ENCODE data around the gene OR10A2.

Gene OR10A2

DNA sequence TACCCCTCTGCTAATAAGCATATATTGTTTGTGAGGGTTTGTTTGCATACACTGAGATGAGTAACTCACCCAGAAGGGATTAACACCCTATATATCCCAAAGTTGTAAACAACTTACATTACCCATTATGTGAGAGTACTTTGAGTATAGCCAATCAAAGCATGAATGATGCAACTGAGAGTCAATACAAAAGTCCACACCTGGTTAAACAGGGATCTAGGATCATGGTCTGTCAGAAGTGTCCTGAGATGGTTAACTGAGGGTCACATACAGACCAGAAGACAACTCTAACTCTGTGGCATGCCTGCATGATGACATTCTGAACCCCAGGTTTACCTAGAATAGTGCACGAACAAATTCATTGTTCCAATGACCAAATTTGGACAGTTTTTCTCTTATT, 34.8 kb upstream of the OR10A2 start:
- Mint-ChIP-seq H3K4me3 (no peak overlapping the region), H3K36me3 (ENCODE audit: low read depth) (no peaks in the 10 kb centered on the region), H3K27me3 (ENCODE audit: low read depth, poor library complexity) (peaks cover under 1% of the 10 kb centered on the region), H3K27ac (no peak overlapping the region), H3K4me1 (no peaks in the 10 kb centered on the region), H3K9me3 (no peaks in the 10 kb centered on the region)
- no peak for DNase-seq
- TF ChIP-seq, protein P1, sequence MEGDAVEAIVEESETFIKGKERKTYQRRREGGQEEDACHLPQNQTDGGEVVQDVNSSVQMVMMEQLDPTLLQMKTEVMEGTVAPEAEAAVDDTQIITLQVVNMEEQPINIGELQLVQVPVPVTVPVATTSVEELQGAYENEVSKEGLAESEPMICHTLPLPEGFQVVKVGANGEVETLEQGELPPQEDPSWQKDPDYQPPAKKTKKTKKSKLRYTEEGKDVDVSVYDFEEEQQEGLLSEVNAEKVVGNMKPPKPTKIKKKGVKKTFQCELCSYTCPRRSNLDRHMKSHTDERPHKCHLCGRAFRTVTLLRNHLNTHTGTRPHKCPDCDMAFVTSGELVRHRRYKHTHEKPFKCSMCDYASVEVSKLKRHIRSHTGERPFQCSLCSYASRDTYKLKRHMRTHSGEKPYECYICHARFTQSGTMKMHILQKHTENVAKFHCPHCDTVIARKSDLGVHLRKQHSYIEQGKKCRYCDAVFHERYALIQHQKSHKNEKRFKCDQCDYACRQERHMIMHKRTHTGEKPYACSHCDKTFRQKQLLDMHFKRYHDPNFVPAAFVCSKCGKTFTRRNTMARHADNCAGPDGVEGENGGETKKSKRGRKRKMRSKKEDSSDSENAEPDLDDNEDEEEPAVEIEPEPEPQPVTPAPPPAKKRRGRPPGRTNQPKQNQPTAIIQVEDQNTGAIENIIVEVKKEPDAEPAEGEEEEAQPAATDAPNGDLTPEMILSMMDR (IDR thresholded peaks at IDR 0.05), result no peak

DNA sequence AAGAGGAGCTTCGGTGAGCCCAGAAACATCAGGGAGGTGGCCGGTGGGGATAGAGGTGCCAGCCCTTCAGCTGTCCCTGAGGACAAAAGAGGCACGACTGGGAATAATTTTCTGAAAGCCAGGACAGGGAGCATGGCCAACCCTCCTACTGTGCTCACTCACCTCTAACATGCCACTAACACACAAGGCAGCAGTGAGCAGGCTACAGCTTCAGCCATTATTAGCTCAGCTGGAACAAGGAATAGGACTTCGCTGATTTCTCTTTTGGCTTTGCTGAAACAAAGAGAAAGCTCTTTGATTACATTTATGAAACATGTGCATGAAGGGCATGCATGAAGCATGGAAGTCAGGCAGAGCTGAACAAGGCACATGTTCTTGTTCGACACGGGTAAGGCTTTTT, 29.5 kb upstream of the OR10A2 start:
- Mint-ChIP-seq H3K27ac (peak overlapping the region; percentile 11), H3K36me3 (ENCODE audit: low read depth) (no peaks in the 10 kb centered on the region), H3K9me3 (no peaks in the 10 kb centered on the region), H3K4me1 (no peaks in the 10 kb centered on the region), H3K4me3 (no peak overlapping the region), H3K27me3 (ENCODE audit: low read depth, poor library complexity) (peaks cover 6% of the 10 kb centered on the region)
- DNase-seq, result no peak
- TF ChIP-seq, protein P1 (IDR thresholded peaks at IDR 0.05), result no peak

DNA sequence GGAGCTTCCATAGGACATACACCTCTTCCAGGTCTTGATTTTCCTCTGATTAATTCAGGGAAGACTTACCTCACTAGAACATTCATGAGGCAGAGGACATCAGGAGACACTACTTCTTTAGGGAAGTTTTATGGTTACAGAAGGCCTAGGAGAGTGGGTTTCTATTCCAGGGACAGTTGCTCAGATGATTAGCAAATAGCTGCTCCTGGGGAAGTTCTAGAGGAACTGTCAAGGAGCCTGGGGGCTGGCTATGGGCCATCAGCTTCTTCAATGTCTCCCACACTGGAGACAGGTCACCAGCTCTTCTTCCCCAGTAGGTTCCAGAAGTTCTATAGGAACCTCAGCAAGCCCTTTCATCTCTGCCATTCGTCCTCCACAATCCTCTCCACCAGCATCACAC, 28.8 kb upstream of the OR10A2 start:
- no peak overlapping the region for H3K27ac Mint-ChIP-seq
- no peaks in the 10 kb centered on the region for H3K9me3 Mint-ChIP-seq

DNA sequence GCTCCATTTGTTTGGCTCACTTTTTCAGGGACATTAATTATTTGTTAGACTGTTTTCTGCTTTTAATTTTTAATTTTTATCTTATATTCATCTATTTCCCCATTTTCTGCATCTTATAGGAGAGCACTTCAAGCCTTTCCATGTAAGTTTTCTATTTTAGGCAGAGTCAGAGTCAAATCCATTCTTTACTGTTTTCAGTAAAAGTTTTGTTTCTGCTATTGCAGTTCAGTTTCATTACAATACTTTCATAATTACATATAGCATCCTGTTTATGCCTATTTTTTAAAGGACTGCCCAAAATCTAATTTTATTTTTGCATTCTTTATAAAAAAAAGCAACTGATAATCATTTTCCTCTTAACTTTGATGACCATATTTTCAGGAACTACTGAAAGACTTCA, 21.2 kb upstream of the OR10A2 start:
- H3K4me3 Mint-ChIP-seq, result no peak overlapping the region
- no peak for DNase-seq
- TF ChIP-seq, protein P1 (IDR thresholded peaks at IDR 0.05), result no peak
- H3K27ac Mint-ChIP-seq, result no peak overlapping the region
- H3K4me1 Mint-ChIP-seq, result peaks cover 9% of the 10 kb centered on the region
- H3K9me3 Mint-ChIP-seq, result peaks cover 10% of the 10 kb centered on the region
- H3K36me3 Mint-ChIP-seq (ENCODE audit: low read depth), result no peaks in the 10 kb centered on the region
- H3K27me3 Mint-ChIP-seq (ENCODE audit: low read depth, poor library complexity), result no peaks in the 10 kb centered on the region

More for the DNA sequence above, 28.8 kb upstream of the OR10A2 start:
- TF ChIP-seq, protein P1 (IDR thresholded peaks at IDR 0.05), result no peak
- Mint-ChIP-seq H3K4me3 (no peak overlapping the region), H3K27me3 (ENCODE audit: low read depth, poor library complexity) (peaks cover 6% of the 10 kb centered on the region), H3K36me3 (ENCODE audit: low read depth) (no peaks in the 10 kb centered on the region), H3K4me1 (no peaks in the 10 kb centered on the region)
- no peak for DNase-seq

DNA sequence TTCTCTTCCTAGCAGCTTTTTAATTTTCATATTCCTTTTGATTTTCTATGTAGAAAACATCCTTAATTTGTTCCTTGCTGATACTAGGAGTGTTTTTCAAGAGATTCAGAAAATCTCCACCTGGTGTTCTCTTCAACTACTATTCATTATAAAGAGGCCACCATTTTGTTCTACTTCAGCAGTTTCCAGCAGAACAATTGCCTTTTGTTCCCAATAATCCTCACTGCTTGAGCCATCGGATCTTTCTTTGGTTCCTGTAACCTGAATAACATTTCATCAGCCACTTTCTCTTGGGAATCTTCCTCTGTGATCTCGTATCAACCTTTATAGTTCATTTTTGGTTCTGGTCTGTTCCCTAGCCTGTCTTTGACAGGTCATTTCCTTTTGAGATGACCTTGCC, 19.2 kb upstream of the OR10A2 start:
- Mint-ChIP-seq H3K36me3 (ENCODE audit: low read depth) (no peaks in the 10 kb centered on the region), H3K9me3 (peaks cover 14% of the 10 kb centered on the region), H3K4me1 (peaks cover 9% of the 10 kb centered on the region)

DNA sequence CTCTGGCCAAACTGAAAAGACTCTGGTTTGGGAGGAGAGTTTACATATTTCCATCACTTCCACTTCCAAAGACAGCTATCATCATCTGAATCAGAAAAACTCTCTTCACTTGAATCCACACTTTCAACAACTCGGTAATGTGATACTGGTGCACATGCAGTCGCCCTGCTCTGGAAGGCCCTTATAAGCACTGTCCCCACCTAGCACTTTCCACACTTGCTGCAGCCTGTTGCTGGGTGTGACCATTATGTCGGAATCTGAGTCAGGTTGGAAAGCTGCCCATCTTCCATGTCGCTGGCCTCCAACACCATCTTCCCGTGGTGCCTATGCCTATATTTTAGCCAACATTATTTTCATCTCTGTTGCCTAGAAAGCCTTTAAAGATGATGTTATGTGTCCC, 18.5 kb upstream of the OR10A2 start:
- no peak overlapping the region for H3K27ac Mint-ChIP-seq
- TF ChIP-seq, protein P1 (IDR thresholded peaks at IDR 0.05), result no peak
- H3K4me3 Mint-ChIP-seq, result no peak overlapping the region
- H3K4me1 Mint-ChIP-seq, result peaks cover 9% of the 10 kb centered on the region
- no peaks in the 10 kb centered on the region for H3K36me3 Mint-ChIP-seq (ENCODE audit: low read depth)
- H3K9me3 Mint-ChIP-seq, result peaks cover 14% of the 10 kb centered on the region
- no peak for DNase-seq
- no peaks in the 10 kb centered on the region for H3K27me3 Mint-ChIP-seq (ENCODE audit: low read depth, poor library complexity)

More for the DNA sequence above, 19.2 kb upstream of the OR10A2 start:
- H3K4me3 Mint-ChIP-seq, result no peak overlapping the region
- H3K27ac Mint-ChIP-seq, result peak overlapping the region; percentile 2
- TF ChIP-seq, protein P1 (IDR thresholded peaks at IDR 0.05), result no peak
- no peaks in the 10 kb centered on the region for H3K27me3 Mint-ChIP-seq (ENCODE audit: low read depth, poor library complexity)
- DNase-seq, result no peak
